Measurements from ENCODE around the gene PDGFD. TPM values are rescaled to one million over a fixed set of nuclear protein-coding genes. Genes with fewer than 3 reads are reported as not detected.

The PDGFD gene
- total RNA-seq, 1 donor from 2014 or later, result 8.9 TPM

DNA sequence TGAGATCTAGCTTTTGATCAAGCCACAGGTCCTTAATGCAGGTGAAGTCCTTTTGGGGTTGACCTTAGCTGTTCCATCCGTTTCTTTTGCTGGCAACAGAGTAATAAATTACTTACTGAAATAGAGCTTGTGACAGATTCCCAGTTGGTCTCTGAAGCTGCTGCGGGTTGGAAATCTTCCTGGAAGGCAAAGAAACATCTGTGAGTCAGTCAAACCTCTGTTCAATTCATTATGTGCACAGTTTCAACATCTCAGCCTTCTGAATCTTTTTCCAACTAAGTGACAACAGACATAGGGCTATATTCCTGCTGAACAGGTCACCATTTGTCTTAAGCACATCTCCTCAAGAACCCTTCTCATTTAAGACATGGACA is 216.4 kb downstream of the PDGFD start:
- intact Hi-C loops (cut with DNase I), result no loop called here
- peak; percentile 76 for ATAC-seq (ENCODE audit: poor library complexity)
- no peak for DNase-seq

GRCh38 chr11:103946793-103947545 is 217.0 kb downstream of the PDGFD start:
- no peak for DNase-seq
- intact Hi-C loops (cut with DNase I), result no loop called here
- ATAC-seq (ENCODE audit: poor library complexity), result peak; percentile 42

GRCh38 chr11:103944251-103944940 is 219.6 kb downstream of the PDGFD start:
- intact Hi-C loops (cut with DNase I), result no loop called here
- ATAC-seq (ENCODE audit: poor library complexity) (no peak), DNase-seq (no peak)

DNA sequence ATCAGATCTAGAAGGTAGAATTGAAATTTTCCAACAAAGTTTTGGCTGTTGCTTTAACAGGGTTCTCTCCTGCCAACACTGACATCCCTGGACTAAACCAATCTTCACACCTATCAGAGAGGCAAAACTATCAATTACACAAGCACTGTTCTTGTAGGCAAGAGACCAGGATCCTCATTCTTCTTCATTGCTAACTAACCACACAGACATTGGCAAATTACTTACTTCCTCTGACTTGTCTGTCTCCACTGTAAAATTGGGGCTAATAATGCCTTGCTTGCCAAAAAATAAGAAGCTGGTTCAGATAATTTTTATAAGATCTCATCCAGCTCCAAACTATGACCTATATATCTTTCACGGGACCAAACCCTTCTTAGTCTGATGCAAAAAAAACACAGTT is 221.3 kb downstream of the PDGFD start:
- intact Hi-C loops (cut with DNase I), result no loop called here
- DNase-seq (no peak), ATAC-seq (ENCODE audit: poor library complexity) (no peak)

- DNase-seq, result no peak
- no peak for ATAC-seq (ENCODE audit: poor library complexity)
- intact Hi-C loops (cut with DNase I), result no loop called here
Measured at GRCh38 chr11:103940551-103940950, 223.4 kb downstream of the PDGFD start.

DNA sequence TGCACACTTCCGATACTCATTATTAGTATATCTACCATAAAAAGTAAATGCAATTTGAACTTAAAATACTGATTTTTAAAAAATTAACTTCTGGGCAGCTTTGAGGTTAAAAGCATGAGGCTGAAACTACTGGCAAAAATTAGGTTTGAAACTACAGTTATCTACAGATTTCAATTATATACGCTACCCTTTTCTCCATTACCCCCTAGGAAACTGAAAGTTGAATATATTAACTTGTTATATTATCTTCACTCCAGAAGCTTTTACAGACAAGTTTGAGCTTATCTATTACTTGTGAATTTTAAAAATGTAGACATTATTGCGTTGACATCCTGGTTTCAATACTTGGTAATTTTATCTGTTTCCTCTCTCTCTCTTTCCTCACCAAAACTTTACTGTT is 224.3 kb downstream of the PDGFD start:
- intact Hi-C loops (cut with DNase I), result no loop called here
- no peak for DNase-seq
- ATAC-seq (ENCODE audit: poor library complexity), result no peak

DNA sequence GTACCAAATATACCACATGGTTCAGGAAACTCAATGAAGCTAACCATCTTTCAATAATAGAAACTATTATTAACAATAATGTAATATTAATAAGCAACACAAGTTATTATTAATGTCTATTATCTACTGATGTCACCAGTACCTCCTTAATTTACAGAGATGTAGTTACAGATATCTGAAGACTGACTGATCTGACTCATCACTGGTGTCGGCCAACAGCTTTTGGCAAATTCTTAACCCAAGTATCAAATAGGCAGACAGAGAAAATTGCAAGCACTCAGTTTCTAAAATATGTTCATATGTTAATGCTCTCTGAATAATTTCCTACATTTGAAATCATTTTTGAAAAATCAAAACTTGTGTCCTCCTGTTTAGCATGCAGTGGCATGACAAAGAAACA is 227.9 kb downstream of the PDGFD start:
- intact Hi-C loops (cut with DNase I), result no loop called here
- DNase-seq (no peak), ATAC-seq (ENCODE audit: poor library complexity) (no peak)

DNA sequence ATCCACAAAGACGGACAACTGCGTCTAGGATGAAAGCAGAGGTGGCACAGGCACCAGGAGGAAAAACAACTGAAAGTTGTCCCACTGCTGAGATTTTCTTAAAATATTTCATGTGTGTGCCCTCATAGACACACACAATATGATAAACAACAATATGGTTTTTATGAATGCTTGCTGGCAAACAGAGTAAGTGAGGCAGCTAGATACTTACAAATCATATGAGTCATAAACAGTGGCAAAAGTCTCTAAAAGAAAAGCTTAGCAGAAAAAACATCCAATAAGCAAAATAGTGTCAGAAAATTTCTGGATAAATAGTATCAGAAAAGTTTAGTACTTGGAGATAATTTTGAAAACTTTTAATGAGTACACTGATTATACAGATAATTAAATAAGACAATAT is 228.7 kb downstream of the PDGFD start:
- no peak for ATAC-seq (ENCODE audit: poor library complexity)
- intact Hi-C loops (cut with DNase I), result no loop called here
- no peak for DNase-seq

GRCh38 chr11:103929170-103929903 is 234.6 kb downstream of the PDGFD start:
- no peak for ATAC-seq (ENCODE audit: poor library complexity)
- intact Hi-C loops (cut with DNase I), result loop anchor here (10.0 kb wide), 2 partner anchors 225 to 245 kb away; no protein-coding TSS in a partner anchor
- DNase-seq, result no peak

GRCh38 chr11:103928802-103929161 is 235.2 kb downstream of the PDGFD start:
- intact Hi-C loops (cut with DNase I), result loop anchor here (10.0 kb wide), 2 partner anchors 226 to 244 kb away; no protein-coding TSS in a partner anchor
- ATAC-seq (ENCODE audit: poor library complexity), result no peak

DNA sequence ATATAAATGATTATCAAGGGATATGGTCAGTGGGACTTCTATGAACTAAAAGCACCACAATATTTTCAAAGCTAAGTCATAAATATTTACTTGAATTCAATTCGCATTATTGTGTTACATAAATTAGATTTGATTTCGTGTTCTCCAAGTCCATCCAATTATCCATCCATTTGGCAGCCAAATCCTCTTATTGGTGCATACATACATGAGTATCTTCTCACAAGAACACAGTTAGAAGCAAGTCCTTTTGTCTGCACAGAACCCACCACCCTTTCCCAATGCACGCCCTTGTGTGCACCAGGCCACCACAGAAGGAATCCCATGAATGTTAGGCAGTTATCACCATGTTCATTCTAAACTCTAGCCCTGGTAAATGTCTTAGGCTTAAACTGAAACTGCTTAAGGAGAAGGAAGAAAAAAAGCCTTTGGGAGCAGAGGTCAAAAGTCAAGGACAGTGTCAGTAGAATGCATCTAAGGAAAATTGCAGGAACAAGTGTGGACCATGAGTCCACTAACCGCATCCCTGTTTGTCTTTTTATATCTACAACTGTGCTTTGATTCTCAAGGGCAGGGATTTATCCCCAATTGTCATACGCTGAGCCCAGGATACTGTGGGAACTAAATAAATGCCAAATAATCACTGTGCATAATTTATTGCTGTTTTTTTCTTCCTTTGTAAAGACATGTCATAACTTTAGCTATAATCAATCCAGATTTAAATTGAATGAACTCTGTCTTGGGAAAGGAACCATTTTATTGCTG is 235.7 kb downstream of the PDGFD start:
- intact Hi-C loops (cut with DNase I), result loop anchor here (10.0 kb wide), 2 partner anchors 227 to 243 kb away; no protein-coding TSS in a partner anchor
- DNase-seq, result no peak
- ATAC-seq (ENCODE audit: poor library complexity), result peak; percentile 34

More at GRCh38 chr11:103928802-103929161, 235.2 kb downstream of the PDGFD start:
- DNase-seq, result no peak

GRCh38 chr11:103927535-103927934 is 236.4 kb downstream of the PDGFD start:
- ATAC-seq (ENCODE audit: poor library complexity), result peak; percentile 78
- intact Hi-C loops (cut with DNase I), result loop anchor here (10.0 kb wide), 2 partner anchors 227 to 243 kb away; no protein-coding TSS in a partner anchor
- DNase-seq, result no peak

DNA sequence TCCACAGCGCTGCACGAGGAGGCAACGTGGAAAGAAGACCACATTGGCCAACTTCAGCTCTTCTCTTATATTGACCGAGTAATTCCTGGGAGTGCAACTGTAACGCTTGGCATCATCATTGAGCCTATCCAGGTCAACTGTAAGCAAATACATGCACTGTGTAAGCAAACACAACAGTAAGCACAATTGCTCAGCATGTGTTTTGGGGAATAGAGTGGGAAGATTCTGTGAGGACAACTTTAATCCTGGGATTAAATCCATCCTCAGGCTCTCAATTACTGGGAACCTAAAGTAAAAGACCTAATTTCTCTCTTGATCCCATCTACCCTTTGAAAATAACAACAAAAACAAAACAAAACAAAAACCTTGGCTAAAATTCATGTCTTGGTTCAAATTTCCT is 237.0 kb downstream of the PDGFD start:
- no peak for ATAC-seq (ENCODE audit: poor library complexity)
- intact Hi-C loops (cut with DNase I), result loop anchor here (10.0 kb wide), 2 partner anchors 228 to 242 kb away; no protein-coding TSS in a partner anchor
- DNase-seq, result no peak

GRCh38 chr11:103924166-103925013 is 239.6 kb downstream of the PDGFD start:
- intact Hi-C loops (cut with DNase I), result loop anchor here (10.0 kb wide), 2 partner anchors 230 to 240 kb away; no protein-coding TSS in a partner anchor
- ATAC-seq (ENCODE audit: poor library complexity) (no peak), DNase-seq (no peak)

DNA sequence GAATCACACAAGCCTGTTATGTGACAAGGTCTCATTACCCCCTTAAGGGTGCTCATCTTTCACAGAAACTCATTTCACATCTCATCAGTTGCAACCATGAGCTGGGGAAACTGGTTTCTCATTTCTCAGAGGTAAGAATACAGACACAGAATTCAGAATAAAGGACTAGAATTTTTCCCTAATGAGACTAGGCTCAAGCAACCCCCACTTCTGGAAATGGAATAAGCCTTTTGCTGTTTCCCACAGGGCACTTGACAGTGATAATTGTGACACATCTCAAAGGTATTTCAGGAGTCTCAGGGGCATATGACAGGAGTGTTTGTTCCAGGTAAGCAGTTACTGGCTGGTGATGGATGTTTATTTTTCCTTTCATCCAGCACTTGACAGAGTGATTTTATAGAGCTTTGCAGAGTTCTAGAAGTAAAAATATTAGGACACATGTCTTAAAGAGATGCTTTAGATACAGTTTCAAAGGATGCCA is 240.5 kb downstream of the PDGFD start:
- intact Hi-C loops (cut with DNase I), result loop anchor here (10.0 kb wide), 2 partner anchors 231 to 239 kb away; no protein-coding TSS in a partner anchor
- ATAC-seq (ENCODE audit: poor library complexity), result no peak
- no peak for DNase-seq

DNA sequence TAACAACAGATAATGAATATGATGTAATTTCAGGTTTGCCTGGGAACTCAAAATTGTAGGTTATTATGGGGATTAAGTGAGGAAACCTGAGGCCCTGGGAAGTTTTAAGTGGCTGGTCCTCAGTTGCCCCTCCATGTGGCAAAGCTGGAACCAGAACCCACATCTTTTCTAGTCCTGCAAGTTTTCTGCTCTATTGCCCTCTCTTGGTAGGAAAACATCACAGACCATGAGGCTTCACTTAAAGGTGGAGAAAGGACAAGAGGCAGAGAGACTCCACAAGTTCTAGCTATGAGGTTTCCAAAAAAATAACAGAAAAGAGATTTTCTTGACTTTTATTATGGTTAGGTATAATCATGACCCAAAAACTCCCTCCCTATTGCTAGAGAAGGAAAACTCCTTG is 243.0 kb downstream of the PDGFD start:
- ATAC-seq (ENCODE audit: poor library complexity) (no peak), DNase-seq (no peak)
- intact Hi-C loops (cut with DNase I), result loop anchor here (10.0 kb wide), 2 partner anchors 234 to 236 kb away; no protein-coding TSS in a partner anchor

DNA sequence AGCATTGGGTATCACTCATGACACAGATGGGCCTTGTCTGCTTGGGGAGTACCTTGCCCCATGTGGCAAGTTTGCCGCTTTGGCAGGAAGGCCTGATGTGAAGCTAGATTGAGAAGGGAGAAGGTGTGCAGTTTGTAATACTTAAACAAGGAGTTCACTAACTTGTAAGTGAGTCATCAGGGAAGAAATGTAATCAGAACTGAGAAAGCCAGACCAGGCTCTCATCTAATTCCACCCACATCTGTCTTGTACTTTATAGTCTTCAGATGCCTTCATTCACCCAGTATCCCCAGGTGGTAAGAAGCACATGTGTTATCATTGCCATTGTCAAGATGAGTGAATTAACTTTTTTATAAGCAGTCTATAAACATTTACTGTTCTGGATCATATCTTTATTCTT is 243.5 kb downstream of the PDGFD start:
- DNase-seq (no peak), ATAC-seq (ENCODE audit: poor library complexity) (no peak)
- intact Hi-C loops (cut with DNase I), result loop anchor here (10.0 kb wide), 2 partner anchors 234 to 236 kb away; no protein-coding TSS in a partner anchor

Data from Right ventricle myocardium superior (tissue), 1 donor.